Effector CD4-positive, alpha-beta T cell (primary cell): ENCODE data around the gene ZMYM5.
A peak's percentile ranks its signal among the peaks of the same experiment; 100 is the strongest.
"Not testable (repeated sequence)": the region's sequence is repeated elsewhere in the genome, so short reads cannot be mapped to it uniquely, and the experiment has no call there.

Experiments used
- DNase-seq: peaks from one replicate; pipeline ENCODE4 v3.0.0-alpha.2; 2020
- total RNA-seq: gene quantifications from one replicate; lab custom pipeline; 2026; lab: John Stamatoyannopoulos, UW

ZMYM5 gene
- total RNA-seq, result 47.3 reads per million, percentile 67 among the genes with 10 or more reads in this experiment

GRCh38 chr13:19863323-19864023 is at the start of gene ZMYM5:
Gene ZMYM5, minus strand, starts transcription at chr13:19863649. Its CDS starts 11,469 bp downstream, at chr13:19852180.
- DNase-seq, result peak; percentile 91

DNA sequence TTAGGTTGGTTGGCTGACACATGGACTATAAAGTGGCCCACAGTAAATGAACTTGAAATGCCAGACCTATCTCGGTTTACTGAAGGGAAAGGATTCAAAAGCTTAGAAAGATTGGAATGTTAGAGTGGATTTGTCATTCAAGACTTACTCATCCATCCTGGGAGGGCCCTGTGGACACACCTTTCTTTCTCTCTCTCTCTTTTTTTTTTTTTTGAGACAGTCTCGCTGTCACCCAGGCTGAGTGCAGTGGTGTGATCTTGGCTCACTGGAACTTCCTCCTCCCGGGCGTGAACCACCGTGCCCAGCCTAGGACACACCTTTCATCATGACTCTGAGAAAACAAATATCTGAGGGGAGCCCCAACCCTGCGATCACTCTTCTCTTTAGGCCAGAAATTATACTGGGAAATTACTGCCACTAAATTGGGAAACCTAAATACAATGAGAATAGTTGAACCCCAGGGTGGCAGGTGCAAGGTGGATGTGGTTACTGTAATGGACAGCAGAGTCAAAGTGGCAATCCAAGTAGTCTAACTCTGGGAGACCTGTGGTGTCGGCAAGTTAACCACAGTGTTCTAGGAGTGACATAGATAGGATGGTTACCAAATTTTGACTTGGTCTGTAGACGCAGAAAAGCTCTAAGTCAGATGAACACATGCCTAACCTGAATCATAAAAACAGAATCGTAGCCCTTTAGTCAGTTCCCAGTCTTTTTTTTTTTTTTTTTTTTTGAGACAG is 47.1 kb upstream of the ZMYM5 start:
- DNase-seq, result no peak

- no peak for DNase-seq
These were observed 45.0 kb upstream of the ZMYM5 start for GRCh38 chr13:19908350-19908986.

DNA sequence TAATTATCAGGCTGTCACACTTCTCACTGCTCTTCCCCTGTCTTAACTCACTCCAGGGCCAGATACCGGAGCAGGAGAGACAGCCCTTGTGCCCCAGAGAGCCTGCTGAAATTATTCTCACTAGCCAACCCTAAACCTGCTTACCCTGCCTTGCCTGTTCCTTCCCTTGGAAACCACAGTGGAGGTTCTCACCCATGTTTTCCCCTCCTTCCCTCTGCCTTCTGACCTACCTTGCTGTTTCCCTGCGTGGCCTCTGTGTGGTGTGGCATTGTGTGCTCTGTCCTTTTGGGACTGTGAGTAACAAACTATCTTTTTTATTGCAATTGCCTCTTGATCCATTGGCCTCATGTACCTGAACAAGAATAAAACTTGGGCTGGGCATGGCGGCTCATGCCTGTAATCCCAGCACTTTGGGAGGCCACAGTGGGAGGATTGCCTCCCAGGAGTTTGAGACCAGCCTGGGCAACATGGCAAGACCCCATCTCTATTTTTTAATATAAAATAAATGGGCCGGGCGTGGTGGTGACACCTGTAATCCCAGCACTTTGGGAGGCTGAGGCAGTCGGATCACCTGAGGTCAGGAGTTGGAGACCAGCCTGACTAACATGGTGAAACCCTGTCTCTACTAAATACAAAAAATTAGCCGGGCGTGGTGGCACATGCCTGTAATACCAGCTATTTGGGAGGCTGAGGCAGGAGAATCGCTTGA is 42.2 kb upstream of the ZMYM5 start:
- DNase-seq, result not testable (repeated sequence)

DNA sequence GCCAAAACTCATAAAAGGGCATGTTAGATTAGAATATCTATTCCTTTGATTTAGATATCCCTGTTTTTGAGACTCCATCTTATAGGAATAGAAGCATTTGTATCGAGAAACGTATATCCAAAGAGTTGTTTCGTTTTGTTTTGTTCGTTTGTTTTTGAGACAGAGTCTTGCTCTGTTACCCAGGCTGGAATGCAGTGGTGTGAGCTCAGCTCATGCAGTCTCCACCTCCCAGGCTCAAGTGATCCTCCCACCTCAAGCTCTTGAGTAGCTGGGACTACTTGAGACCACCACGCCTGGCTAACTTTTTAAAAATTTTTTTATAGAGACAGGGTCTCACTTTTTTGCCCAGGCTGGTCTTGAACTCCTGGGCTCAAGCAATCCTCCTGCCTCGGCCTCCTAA is 26.6 kb upstream of the ZMYM5 start:
- DNase-seq, result no peak

- DNase-seq, result no peak
These were observed 25.4 kb upstream of the ZMYM5 start for GRCh38 chr13:19888799-19889198.

- DNase-seq, result no peak
These were observed 18.8 kb upstream of the ZMYM5 start for GRCh38 chr13:19882231-19882630.

DNA sequence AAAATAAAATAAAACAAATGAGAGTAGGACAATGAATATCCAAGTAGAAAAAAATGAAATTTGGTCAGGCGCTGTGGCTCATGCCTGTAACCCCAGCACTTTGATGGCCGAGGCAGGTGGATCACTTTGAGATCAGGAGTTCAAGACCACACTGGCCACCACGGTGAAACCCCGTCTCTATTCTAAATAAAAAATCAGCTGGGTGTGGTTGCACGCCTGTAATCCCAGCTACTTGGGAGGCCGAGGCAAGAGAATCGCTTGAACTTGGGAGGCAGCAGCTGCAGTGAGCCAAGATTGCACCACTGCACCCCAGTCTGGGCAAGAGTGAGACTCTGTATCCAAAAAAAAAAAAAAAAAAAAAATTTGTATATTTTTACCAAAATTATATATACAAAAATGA is 18.2 kb upstream of the ZMYM5 start:
- DNase-seq, result no peak

DNA sequence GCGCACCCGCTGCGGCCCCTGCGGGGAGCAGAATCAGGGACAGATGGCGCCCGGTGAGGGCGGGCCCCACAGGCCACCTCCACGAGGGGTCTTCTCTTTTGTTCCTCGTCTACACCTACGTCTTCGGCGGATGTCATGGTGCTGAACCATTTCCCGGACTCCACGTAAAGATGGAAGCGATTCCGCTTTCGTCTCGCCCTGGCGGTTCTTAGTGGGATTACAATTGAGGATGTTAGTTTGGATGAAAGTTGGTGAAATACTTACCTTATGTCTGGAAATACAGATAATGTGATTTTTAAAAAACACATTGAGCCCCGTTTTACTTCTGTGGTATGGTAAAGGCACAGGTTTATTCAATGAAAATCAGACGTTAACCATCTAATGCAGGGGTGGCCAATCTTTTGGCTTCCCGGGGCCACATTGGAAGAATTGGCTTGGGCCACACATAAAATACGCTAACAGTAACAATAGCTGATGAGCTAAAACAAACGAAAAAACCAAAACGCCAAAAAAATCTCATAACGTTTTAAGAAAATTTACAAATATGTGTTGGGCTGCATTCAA is 1.4 kb upstream of the ZMYM5 start:
- DNase-seq, result peak; percentile 64

DNA sequence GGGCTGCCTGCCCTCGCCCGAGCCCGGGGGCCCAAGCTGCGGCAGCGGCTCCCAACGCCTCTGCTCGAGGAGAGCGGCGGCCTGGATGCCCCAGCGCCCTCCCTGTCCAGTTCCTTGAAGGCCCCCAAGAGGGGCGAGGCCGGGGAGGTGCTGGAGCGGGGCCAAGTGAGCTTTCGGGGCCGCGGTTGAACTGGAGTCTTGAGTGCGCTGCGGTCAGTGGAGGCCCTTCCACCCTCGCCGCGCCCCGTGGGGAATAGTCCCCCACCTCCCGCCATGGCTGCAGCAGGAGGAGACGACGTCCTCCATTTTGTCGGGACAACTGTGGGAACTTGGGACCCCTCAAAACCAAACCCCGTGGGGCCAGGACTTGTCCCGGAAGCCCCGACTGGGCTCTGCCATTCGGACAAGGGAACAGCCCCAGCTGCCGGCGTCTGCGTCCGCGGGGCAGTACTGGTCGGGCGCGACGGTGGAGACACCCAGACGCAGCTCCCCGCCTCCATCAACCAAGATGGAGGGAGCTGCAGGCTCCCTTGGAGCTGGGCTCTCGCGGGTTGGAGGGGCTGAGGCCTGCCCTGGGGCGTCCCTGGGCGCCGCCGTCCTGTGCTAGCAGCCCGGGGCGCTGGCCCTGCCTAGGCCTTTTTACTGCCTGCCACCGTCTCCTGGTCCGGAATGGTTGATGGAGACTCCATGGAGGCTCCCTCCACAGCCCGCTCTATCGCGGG is 736 bp upstream of the ZMYM5 start:
- DNase-seq, result peak; percentile 49

DNA sequence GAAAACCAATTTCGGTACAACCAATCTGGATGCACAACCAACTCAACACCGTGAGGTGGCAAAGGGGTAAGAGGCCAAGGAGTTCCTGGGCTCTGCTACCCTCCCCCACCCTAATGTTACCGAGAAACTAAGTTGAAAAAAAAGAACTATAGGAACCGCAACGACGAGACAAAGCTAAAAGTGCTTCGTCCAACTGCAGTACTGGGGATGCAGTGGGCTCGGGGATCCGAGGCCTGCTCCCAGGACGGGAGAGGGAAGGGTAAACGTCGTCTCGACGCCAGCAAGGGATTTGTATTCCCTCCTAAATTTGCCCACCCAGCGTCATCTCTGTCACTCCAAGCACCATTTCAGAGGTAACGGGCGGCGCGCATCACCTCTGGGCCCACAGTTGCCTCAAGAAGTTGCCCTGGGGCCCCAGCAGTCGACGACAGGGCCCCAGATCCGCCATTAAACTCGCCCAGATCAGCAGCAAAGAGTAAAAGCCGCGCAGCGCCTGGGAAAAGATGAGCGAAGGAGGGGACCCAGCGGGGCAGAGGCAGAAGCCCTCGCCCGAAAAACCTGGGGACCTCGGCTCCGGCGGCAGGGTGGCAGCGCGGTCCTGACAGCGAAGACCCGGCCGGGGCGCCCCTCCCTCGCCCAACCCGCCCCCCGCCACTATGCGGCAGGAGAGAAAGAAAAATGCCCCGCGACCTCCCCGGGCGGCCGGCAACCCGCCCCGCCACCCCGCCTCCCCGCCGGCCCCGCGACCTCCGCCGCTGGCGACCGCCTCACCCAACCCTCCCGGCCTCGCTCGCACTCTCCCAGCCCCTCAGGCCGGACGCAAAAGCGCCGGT is 752 bp downstream of the ZMYM5 start:
- peak; percentile 33 for DNase-seq

- DNase-seq, result no peak
These were observed 1.7 kb downstream of the ZMYM5 start for GRCh38 chr13:19861762-19862161.

GRCh38 chr13:19860884-19861655 is 2.4 kb downstream of the ZMYM5 start:
- DNase-seq, result no peak

DNA sequence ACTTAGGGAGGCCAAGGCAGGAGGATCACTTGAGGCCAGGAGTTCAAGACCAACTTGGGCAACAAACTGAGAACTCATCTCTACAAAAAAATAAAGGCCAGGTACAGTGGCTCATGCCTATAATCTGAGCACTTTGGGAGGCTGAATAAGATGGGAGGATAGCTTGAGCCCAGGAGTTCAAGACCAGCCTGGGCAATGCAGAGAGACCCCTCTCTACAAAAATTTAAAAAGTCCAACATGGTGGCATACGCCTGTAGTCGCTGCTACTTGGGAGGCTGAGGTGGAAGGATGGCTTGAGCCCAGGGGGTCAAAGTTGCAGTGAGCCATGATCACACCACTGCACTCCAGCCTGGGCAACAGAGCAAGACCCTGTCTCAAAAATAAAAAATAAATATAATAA is 5.8 kb downstream of the ZMYM5 start:
- not testable (repeated sequence) for DNase-seq

- no peak for DNase-seq
These were observed 10.7 kb downstream of the ZMYM5 start for GRCh38 chr13:19852766-19853165.

DNA sequence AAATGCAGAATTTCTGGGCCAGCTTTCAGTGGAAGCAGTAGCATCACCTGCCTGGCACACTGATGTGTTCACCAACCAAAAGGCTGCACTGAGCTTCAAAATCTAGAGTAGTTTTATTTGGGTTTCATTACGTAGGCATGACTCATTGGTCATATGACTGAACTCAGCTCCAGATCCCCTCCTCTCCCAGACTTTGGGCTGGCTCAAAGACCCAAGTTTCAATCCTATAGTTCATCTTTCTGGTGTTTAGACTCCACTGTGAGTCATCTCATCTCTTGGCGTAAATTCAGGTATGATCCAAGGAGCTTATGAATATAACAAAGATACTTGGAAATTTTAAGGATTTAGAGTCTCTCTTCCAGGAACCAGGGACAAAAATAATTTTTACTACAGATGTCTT is 17.7 kb downstream of the ZMYM5 start:
- no peak for DNase-seq

DNA sequence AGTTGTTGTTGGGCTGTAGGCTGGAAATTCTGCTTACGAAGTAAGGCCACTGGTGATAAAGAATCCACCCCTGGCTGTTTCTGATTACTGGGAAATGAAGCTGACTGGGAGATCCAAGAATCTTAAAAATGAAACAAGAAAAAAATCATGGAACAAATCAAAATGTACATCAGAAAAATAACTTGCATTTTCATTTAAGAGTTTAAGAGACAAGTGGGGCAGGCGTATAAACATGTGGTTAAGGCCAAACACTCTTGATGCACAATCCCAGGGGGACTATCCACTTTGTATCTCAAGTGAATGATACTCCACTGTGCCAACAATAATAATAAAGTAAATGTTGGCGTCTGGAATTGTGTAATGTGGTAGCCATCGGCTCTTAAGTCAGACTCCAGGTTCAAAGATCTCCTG is 24.6 kb downstream of the ZMYM5 start:
- DNase-seq, result no peak

- DNase-seq, result no peak
These were observed 27.0 kb downstream of the ZMYM5 start for GRCh38 chr13:19836472-19836871.

- DNase-seq, result no peak
These were observed 28.7 kb downstream of the ZMYM5 start for GRCh38 chr13:19834704-19835103.

- no peak for DNase-seq
These were observed 40.8 kb downstream of the ZMYM5 start for GRCh38 chr13:19822673-19823072.
